PC-9 (cell line): ENCODE measurements around the gene ADAMTS19.

ENCODE experiments used
- EZH2 ChIP-seq: fragments of 200-600 bp; sonication (generic); IDR thresholded peaks from 2 replicates; pipeline ENCODE4 v1.8.0; 2017; ENCODE audit warnings: antibody characterized with exemption, low read depth
- TF ChIP-seq, protein P1 (sequence below): fragments of 200-600 bp; sonication (generic); conservative IDR thresholded peaks from 2 replicates; pipeline ENCODE4 v1.6.1; 2017; ENCODE audit warnings: mixed run types, antibody characterized with exemption, mild to moderate bottlenecking, moderate library complexity

DNA sequence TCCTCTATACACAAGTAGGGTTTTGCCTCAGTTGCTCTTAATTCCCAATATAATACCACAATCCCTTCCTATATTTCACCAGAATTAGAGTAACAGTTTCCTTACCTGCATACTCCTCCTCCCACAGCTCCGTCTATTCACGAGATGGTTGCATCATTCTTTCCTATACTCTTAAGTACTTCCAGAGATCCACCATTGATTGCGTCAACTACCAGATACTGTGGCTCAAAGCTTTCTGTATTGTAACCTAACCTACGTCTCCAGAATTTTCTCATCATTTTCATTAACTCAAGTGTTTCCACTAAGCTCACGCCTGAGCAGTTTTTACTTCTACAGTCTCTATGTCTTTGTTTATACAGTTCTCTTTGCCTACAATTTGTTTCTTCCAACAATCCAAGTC lies 256.6 kb downstream of the ADAMTS19 start:
- TF ChIP-seq, protein P1, sequence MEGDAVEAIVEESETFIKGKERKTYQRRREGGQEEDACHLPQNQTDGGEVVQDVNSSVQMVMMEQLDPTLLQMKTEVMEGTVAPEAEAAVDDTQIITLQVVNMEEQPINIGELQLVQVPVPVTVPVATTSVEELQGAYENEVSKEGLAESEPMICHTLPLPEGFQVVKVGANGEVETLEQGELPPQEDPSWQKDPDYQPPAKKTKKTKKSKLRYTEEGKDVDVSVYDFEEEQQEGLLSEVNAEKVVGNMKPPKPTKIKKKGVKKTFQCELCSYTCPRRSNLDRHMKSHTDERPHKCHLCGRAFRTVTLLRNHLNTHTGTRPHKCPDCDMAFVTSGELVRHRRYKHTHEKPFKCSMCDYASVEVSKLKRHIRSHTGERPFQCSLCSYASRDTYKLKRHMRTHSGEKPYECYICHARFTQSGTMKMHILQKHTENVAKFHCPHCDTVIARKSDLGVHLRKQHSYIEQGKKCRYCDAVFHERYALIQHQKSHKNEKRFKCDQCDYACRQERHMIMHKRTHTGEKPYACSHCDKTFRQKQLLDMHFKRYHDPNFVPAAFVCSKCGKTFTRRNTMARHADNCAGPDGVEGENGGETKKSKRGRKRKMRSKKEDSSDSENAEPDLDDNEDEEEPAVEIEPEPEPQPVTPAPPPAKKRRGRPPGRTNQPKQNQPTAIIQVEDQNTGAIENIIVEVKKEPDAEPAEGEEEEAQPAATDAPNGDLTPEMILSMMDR: no peak
- no peak for TF ChIP-seq EZH2
